Liver (tissue), 3 donors: Measurements from ENCODE around the gene STARD3NL.

Experiments
- FOXA1 ChIP-seq: IDR thresholded peaks from 2 replicates; pipeline ENCODE4 v1.6.1; 2016; ENCODE audit warnings: antibody characterized with exemption
- FOXA2 ChIP-seq: IDR thresholded peaks from 2 replicates; pipeline ENCODE4 v1.6.1; 2016; ENCODE audit warnings: antibody characterized with exemption
- RAD21 ChIP-seq, 2 donors: IDR thresholded peaks; 2 replicates each; pipeline ENCODE4 v1.6.1; 2016; ENCODE audit warnings: antibody characterized with exemption in 2 of 2, mild to moderate bottlenecking in 2 of 2
- RXRA ChIP-seq, 2 donors: IDR thresholded peaks; 2 replicates each; pipeline ENCODE4 v1.6.1; 2017 to 2018; ENCODE audit warnings: antibody characterized with exemption in 2 of 2, mild to moderate bottlenecking in 1 of 2
- SP1 ChIP-seq: IDR thresholded peaks from 2 replicates; pipeline ENCODE4 v1.6.1; 2018; ENCODE audit warnings: antibody characterized with exemption, mild to moderate bottlenecking
- TAF1 ChIP-seq: conservative IDR thresholded peaks from 2 replicates; pipeline ENCODE4 v1.6.1; 2016; ENCODE audit warnings: antibody characterized with exemption, mild to moderate bottlenecking
- YY1 ChIP-seq: IDR thresholded peaks from 2 replicates; pipeline ENCODE4 v1.6.1; 2016; ENCODE audit warnings: antibody characterized with exemption, mild to moderate bottlenecking
- TF ChIP-seq, protein P1 (sequence below): IDR thresholded peaks from 2 replicates; pipeline ENCODE4 v1.6.1; 2016; ENCODE audit warnings: antibody characterized with exemption
- TF ChIP-seq, protein P2 (sequence below): fragments of 150-350 bp; IDR thresholded peaks from 2 replicates; pipeline ENCODE4 v1.5.1; 2017; ENCODE audit warnings: improper control_type of control experiment, low read depth, low read length; ENCODE audit not compliant: missing input control
- TF ChIP-seq, protein P3 (sequence below): IDR thresholded peaks from 2 replicates; pipeline ENCODE4 v1.6.1; 2016; ENCODE audit warnings: antibody characterized with exemption
- donor health status: healthy.
- donor health status: healthy.

DNA sequence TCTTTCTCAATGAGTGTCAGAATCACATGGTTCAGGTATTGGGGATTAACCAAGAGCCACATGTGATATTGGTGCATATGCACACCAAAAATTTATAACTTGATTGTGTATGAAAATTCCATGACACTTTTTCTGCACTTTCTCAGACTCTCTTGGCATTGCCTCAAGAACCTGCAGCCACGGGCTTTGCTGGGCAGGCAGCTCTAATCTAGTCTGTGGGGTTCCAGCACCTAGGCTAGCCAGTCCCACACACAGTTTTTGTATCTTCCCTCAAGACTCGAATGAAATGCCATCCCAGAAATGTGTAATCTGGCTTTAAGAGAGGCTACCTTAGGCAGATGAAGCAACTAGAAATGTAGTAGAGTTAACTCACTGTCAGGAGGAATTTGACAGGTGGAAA is 21.7 kb downstream of the STARD3NL start:
- TF ChIP-seq, protein P1, sequence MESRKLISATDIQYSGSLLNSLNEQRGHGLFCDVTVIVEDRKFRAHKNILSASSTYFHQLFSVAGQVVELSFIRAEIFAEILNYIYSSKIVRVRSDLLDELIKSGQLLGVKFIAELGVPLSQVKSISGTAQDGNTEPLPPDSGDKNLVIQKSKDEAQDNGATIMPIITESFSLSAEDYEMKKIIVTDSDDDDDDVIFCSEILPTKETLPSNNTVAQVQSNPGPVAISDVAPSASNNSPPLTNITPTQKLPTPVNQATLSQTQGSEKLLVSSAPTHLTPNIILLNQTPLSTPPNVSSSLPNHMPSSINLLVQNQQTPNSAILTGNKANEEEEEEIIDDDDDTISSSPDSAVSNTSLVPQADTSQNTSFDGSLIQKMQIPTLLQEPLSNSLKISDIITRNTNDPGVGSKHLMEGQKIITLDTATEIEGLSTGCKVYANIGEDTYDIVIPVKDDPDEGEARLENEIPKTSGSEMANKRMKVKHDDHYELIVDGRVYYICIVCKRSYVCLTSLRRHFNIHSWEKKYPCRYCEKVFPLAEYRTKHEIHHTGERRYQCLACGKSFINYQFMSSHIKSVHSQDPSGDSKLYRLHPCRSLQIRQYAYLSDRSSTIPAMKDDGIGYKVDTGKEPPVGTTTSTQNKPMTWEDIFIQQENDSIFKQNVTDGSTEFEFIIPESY: no peak
- TF ChIP-seq, protein P2, sequence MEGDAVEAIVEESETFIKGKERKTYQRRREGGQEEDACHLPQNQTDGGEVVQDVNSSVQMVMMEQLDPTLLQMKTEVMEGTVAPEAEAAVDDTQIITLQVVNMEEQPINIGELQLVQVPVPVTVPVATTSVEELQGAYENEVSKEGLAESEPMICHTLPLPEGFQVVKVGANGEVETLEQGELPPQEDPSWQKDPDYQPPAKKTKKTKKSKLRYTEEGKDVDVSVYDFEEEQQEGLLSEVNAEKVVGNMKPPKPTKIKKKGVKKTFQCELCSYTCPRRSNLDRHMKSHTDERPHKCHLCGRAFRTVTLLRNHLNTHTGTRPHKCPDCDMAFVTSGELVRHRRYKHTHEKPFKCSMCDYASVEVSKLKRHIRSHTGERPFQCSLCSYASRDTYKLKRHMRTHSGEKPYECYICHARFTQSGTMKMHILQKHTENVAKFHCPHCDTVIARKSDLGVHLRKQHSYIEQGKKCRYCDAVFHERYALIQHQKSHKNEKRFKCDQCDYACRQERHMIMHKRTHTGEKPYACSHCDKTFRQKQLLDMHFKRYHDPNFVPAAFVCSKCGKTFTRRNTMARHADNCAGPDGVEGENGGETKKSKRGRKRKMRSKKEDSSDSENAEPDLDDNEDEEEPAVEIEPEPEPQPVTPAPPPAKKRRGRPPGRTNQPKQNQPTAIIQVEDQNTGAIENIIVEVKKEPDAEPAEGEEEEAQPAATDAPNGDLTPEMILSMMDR: no peak
- TF ChIP-seq RAD21 (IDR thresholded peaks at IDR 0.05): no peak
- TF ChIP-seq TAF1: no peak
- TF ChIP-seq, protein P3, sequence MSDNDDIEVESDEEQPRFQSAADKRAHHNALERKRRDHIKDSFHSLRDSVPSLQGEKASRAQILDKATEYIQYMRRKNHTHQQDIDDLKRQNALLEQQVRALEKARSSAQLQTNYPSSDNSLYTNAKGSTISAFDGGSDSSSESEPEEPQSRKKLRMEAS: no peak
- TF ChIP-seq FOXA2: no peak
- no peak for TF ChIP-seq RXRA (IDR thresholded peaks at IDR 0.05)
- TF ChIP-seq YY1: no peak
- TF ChIP-seq FOXA1: no peak
- no peak for TF ChIP-seq SP1
